ENCODE results near the gene CCL2.
"Not testable (repeated sequence)": the region's sequence is repeated elsewhere in the genome, so short reads cannot be mapped to it uniquely, and the experiment has no call there.

Gene CCL2

DNA sequence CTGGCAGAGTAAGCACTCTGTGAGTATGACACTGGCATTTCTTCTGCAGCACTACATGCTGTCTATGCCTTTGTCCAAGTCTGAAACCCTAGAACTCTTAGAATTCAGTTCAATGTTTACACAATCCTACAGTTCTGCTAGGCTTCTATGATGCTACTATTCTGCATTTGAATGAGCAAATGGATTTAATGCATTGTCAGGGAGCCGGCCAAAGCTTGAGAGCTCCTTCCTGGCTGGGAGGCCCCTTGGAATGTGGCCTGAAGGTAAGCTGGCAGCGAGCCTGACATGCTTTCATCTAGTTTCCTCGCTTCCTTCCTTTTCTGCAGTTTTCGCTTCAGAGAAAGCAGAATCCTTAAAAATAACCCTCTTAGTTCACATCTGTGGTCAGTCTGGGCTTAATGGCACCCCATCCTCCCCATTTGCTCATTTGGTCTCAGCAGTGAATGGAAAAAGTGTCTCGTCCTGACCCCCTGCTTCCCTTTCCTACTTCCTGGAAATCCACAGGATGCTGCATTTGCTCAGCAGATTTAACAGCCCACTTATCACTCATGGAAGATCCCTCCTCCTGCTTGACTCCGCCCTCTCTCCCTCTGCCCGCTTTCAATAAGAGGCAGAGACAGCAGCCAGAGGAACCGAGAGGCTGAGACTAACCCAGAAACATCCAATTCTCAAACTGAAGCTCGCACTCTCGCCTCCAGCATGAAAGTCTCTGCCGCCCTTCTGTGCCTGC is at the start of gene CCL2:
Gene CCL2 (plus strand): TSS at position 635 of the 730 bp plus-strand sequence. CDS start 65 bp downstream, at position 700.
- DNase-seq (ENCODE audit: low read depth), result peak; percentile 72

DNA sequence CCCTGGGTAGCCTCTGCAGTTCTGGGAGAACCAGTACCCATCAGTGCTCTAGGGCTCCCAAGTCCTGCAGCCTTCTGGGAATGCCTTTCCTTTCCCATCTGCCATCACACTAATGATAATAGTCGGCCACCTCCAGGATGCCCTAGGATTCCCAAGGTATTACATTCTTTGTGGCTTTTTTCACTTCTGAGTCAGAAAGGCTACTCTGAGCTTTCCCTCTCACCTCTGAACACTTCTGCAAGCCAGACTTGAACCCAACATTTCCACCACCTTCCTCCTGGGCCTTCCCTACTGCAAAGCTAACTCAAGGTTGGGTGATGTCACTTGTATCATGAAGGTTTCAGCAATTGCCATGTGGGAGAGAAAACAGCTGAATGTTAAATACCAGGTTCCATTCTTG is 49.7 kb upstream of the CCL2 start:
- no peak for DNase-seq (ENCODE audit: low read depth)

DNA sequence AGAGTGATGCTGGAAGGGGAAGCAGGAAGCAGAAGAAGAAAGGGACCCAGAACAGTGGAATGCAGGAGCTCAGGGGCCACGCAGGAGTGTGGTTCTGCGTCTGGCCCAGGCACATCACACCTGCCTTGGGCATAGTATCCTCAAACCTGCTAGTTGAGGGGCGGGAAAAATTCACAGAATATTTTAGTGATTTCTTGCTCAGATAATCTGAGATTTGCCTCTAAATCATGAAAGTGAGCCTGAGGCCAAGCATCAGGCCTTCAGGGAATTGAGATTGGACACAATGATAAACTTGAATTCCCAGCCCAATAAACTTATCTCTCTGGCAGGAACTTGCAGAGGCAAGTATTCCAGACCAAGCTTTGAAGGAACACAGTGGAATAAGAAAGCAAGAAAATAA is 48.5 kb upstream of the CCL2 start:
- DNase-seq (ENCODE audit: low read depth), result no peak

DNA sequence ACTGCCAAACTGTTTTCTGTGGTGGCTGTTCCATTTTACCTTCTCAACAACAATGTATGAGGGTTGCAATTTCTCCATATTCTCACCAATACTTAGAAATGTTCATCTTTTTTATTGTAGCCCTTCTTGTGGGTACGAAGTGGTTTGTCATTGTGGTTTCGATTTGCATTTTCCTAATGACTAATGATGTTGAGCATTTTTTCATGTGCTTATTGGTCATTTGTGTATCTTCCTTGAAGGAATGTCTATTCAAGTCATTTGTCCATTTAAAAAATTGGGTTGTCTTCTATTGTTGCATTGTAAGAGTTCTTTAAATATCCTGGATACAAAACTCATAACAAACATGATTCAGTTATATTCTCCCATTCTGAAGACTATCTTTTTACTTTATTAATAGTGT is 47.5 kb upstream of the CCL2 start:
- DNase-seq (ENCODE audit: low read depth), result no peak

DNA sequence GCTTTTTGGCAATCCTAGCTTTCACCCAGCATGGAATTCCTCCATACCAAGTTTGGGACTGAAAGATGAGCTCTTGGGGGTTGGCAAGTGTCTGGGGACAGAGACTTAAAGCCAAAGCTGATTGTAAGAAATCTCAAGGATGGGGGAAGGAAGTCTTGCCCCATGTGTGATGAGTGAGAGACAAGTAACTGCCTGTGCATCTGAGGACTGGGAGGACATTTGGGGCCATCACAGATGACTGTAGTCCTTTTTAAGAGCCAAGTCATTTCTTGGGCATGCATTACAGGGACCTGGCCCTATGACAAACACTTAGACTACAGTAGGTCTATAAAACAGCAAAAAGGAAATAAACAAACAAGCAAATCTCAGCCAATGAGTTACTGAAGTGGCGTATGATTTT is 36.3 kb upstream of the CCL2 start:
- DNase-seq (ENCODE audit: low read depth), result no peak

DNA sequence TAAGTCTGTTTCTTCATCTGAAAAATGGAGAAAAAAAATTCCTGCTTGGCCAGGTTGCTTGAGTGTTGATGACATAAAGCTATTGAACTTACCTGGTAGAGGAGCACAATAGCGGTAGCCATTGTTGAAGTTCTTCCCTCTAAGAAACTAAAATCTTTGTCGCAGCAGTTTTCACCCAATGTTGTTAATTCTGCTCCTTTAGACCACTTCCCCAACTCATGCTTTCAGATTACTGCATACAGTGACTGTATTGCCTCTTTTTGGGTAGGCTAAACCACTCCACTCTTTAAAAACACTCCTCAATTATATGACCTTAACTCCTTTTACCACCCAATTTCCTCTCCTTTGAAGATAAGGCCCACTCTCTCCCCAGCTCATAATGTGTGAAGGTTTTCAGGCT is 35.7 kb upstream of the CCL2 start:
- DNase-seq (ENCODE audit: low read depth), result no peak

DNA sequence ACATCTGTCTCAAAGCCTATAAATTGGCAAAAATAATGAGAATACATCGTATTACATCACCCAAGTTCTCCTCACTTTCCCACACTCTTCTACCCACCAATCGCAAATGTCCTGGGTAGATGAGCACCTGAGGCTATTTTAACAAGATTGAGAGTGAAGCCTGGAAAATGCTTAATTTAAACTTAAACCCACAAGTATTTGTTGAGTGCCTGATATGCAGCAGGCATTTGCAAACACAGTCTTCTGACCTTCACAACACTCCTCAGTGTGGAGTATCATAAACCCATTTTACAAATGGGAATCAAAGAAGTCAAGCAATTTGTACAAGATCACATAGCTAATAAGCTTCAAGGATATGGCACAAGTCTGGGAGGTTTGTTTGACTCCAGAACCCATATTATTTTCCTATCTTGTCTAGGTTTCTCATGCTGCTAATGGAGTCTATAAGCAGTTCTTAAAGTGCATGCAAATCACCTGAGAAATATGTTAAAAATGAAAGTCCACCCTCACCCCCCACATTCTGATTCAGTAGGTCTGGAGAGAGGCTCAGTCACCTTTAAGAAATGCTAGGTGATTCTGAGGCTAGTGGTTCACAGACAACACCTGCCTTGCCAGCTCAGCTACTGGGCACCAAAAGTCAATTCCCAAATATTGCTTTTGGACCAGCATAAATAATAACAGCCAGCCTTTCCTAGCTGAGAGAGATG is 34.9 kb upstream of the CCL2 start:
- DNase-seq (ENCODE audit: low read depth), result no peak

DNA sequence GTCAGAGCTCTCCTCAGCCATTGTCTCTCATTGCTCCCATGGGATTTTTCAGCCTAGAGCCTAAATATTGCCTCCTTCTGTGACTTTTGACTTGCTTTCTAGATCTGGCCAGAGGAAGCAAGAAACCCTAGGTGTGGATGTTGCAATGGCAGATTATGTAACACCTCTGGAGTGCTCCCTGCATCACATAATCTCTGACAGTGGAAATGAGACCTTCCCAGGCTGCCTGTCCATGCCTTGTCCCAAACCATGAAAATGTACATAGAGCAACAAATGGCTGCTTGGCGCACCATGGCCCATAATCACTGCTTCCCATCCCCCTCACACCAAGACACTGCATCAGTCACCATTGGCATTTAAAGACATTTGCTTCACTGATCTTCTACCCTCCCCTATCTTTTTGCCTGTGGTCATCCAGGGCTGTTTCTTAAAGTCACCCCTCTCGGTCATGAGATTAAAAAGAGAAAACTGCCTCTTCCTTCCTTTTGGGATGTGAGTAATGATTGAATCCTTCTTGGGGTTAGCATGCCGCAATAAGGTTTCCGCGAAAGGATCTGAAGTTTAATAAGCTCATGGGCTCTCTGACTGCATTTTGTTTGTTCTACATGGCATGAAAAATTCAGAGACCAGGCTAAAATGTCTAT is 34.2 kb upstream of the CCL2 start:
- DNase-seq (ENCODE audit: low read depth), result no peak

DNA sequence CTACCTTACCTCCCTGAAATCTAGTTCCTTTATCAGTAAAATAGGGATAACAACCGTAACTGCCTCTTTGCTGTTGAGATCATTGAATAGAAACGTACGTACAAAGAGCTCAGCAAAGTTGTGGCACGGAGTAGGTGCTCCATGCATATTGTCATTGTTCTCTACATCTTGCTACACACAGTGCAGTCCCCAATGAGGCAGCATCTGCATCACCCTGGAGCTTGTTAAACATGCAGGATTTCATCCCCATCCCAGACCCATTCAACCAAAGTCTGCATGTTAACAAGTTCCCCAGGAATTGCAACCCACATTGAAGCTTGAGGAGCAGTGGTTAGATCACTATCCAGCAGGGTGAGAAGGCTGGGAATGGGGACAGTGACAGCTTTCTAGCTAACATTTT is 33.7 kb upstream of the CCL2 start:
- DNase-seq (ENCODE audit: low read depth), result no peak

DNA sequence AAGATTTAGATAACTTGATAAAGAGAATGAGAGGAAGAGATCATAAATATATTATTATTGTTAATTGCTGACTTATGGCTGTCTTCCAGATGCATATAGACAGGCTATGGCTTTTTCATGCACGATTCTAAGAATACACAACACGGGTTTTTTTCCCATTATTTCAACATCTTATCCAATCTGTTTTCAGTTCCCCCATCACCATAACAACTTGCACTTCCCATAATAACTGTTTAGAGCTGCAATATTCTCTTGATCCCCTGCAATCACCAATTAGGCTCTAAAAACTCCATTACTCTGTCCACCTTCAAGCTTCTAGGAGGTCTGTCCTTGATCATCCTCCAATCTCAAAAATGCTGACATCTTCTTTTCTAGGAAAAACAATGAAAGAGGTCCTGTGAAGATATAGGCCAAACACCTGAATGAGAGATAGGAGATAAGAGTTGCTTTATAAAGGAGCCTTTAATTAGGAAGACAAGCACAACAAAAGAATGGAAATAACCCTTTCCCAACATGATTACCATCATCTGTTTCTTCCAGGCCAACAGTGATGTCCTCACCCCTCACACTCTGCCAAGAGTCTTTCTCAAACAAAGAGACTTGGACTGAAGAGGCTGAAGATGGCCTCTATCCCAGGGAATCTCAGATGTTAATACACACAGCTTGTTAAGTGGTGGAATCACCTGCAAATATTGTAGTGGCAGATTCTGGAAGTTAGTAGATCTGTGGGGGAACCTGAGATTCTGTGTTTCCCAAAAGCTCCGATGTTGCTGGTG is 32.2 kb upstream of the CCL2 start:
- no peak for DNase-seq (ENCODE audit: low read depth)

DNA sequence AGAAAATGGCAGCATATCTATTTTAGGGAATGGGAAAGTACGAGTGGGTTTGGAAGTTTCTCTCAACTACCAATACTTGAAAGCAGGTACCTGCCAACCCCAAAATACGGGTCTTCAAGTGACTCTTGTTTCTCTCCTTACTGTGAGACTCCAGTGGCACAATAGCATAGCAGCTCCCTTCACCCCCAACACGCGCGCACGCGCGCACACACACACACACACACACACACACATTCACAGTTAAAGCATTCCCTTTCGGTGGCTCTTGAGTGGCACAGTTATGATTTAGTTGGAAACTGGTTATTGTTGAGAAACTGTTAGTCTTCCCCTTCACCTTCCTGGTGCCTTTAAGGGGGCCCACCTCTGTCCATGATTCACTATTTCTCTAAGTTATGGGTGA is 30.0 kb upstream of the CCL2 start:
- DNase-seq (ENCODE audit: low read depth), result no peak

DNA sequence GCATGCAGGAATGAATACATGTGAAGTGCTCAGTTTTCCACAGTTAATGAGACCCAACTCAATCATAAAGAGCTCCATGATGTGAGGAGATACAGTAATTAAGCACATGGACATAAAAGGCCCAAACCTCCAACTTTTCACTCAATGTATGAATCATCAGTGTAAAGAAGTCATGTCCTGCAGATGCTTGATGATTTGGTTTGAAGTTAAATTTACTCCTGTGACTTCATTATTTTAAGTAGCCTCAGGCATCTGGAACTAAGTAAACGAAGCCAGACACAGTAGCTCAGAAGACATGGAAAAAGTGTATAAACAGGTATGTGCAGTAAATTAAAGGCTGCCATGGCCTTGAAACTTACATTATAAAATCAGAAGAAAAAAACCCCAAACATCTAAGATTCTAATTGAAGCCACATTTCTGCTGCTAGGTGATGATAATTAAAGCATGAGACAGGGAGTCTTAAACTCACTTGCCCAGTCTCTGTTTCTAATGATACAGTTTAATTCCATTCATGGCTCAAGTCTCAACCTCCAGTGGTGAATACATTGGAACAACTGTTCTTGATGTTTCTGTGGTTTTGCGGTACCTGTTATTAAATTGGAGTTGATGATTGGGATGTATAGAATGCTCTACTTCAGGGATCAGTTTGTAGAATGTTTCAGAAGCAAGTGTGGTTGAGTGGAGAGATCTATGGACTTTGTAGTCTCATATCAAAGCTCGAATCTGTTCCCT is 28.9 kb upstream of the CCL2 start:
- no peak for DNase-seq (ENCODE audit: low read depth)

DNA sequence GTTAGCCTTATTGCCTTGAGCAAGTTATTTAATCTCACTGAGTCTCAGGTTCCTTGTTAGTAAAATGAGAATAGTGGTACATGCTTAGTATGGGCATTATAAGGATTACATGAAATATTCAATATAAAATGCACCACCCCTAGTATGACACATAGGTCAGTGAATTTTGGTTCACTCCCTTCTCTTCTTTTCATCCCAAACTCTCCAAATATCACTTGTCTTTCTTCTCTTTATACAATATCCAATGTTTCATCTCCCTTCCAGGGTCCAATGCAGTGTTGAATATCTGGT is 28.4 kb upstream of the CCL2 start:
- DNase-seq (ENCODE audit: low read depth), result no peak

DNA sequence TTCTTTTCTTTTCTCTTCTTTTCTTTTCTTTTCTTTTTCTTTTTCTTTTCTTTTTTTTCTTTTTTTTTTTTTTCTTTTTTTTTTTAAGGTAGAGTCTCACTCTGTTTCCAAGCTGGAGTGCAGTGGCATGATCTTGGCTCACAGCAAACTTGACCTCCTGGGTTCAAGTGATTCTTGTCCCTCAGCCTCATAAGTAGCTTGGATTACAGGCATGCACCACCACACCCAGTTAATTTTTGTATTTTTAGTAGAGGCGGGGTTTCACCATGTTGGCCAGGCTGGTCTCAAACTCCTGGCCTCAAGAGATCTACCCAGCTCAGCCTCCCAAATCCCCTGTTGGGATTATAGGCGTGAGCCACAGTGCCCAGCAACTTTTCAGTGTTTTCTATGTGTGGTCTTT is 27.8 kb upstream of the CCL2 start:
- DNase-seq (ENCODE audit: low read depth), result not testable (repeated sequence)

DNA sequence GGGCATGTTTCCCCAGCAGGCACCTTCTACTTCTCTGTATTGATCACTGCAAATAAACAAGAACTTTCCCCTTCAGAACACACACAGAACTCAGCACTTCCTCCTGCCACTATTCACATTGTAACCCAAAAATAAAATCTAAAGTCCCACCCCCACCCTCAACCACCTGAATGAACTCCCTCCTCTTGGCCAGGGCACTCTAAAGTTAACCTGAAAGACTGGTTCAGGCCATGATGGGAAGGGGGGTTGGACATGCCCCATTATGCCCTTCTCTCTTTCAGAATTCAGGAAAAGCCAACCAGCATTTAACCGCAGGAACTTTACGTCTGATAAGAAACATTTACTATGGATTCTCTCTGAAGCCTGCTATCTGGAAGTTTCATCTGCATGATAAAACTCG is 27.4 kb upstream of the CCL2 start:
- no peak for DNase-seq (ENCODE audit: low read depth)

DNA sequence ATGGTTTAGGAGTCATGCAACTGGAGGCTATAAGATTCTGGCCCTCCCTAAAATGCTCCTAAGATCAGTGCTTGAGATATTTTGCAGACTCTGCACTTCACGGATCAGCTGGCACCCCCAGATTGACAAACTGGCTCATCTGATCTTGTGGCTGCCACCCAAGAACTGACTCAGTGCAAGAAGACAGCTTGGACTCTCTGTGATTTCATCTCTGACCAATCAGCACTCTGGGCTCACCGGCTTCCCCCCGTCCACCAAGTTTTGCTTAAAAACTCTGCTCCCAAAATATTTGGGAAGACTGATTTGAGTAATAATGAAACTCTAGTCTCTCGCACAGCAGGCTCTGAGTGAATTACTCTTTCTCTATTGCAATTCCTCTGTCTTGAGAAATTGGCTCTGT is 26.3 kb upstream of the CCL2 start:
- DNase-seq (ENCODE audit: low read depth), result no peak

DNA sequence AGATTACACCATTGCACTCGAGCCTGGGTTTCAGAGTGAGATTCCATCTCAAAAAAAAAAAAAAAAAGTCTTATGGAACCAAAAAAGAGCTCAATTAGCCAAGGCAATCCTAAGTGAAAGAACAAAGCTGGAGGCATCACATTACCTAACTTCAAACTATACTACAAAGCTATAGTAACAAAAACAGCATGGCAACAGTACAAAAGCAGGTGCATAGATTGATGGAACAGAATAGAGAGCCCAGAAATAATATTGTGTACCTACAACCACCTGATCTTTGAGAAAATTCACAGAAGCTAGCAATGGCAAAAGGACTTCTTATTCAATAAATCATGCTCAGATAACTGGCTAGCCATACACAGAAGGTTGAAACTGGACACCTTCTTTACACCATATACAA is 24.7 kb upstream of the CCL2 start:
- DNase-seq (ENCODE audit: low read depth), result no peak

DNA sequence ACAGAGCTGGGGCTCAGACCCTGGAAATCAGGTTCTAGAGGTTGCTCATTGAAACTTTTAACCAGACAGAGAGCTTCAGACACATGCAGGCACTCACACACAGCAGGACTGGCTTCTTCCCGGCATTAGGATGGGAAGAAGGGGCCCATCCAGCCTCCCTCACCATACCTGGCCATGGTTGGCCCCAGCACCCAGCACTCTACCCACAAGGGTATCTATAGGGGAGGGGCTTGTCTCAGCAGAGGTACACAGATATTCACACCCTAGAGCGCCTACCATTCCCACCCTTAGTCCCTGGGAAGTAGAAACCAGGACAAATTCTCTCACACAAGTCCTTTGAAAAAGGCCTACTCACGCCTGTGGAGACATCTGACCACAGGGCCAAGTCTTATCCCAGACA is 20.5 kb upstream of the CCL2 start:
- no peak for DNase-seq (ENCODE audit: low read depth)

DNA sequence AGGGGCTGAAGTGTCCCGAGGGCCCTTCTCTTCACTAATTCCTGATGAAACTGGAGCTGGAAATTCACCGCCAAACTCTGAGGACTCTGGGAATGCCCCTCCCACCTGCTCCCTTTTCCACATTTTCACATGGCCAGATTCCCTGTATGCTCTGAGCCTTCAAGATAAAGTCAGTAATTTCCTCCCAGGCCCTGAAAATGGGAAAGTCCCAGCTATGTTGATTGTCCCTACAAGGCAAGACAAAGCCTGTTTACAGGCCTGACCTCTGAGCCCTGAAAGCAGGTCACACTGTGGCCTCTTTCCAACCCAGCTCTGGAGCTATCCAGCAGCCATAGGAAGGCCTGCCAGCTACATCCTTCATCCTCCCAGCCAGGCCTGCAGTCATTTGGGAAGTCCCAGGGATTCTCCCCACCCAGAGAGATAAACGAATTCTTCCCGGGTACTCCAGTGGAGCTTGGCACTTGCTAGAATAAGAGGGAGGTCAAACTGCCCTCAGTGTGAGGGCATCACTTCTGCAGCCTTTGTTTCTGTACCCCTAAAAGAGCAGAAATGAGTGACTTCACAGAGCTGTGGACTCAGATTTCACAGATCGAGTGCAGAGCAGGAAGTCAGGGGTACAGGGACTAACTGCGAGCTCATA is 19.6 kb upstream of the CCL2 start:
- DNase-seq (ENCODE audit: low read depth), result no peak

DNA sequence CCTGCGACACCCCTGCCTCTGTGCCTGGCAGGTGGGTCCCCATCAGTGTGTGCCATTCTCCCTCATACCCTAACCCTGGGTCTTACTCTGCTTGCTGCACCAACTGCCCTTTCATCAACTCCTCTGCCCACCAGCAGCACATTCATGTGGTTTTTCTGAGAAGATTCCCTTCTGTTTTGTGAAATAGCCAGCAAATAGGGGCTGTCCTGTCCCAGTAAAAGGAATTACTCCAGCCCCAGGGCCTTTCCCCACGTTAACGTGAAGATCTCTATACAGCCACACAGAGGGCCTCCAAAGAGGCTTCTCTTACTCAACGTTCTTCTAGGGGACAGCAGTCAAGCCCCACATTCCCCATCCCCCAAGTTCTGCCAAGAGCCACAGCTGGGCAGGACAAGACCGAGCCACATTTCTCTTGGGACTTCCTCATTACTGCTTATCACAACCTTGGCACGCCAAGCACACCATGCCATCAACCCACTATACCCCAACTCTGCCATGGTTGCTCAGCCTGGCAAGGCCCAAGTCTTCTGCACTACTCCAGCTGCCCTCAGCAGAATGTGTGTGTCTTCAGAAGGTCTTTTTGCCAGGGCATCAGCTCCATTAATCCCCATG is 18.7 kb upstream of the CCL2 start:
- DNase-seq (ENCODE audit: low read depth), result no peak

DNA sequence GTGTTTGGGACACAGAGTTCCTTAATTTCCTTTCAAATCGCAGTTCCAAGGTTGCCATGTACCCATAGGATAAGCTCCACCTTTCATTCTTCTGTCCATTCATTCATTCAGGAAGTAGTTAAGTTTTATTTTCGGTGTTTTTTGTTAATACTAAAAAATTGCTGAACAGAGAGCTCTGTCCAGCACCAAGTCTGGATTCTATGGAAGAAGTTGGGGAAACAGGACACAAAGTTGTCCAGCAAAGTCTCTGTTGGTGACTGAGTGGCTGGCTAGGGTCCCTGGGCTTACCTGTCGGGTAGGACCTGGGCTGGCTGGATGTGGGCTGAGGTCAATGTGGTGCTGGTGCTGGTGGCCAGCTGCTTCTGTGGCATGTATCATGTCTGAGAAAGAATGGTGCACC is 17.6 kb upstream of the CCL2 start:
- DNase-seq (ENCODE audit: low read depth), result no peak
